GM18867 (cell line): Measurements from ENCODE around the gene DUSP22.
"Not testable (repeated sequence)": the region's sequence is repeated elsewhere in the genome, so short reads cannot be mapped to it uniquely, and the experiment has no call there.

Source experiments
- ATAC-seq: cut with Tn5 transposase; IDR thresholded peaks from one replicate; pipeline ENCODE4 v1.9.1; 2021; ENCODE audit warnings: mild to moderate bottlenecking, moderate library complexity; ENCODE audit not compliant: unreplicated experiment

The DUSP22 gene

GRCh38 chr6:377641-378020 lies 85.3 kb downstream of the DUSP22 start:
- ATAC-seq: not testable (repeated sequence)

- ATAC-seq: no peak
Measured at GRCh38 chr6:378090-378957, 86.0 kb downstream of the DUSP22 start.

- ATAC-seq: no peak
Measured at GRCh38 chr6:378958-379409, 86.7 kb downstream of the DUSP22 start.

DNA sequence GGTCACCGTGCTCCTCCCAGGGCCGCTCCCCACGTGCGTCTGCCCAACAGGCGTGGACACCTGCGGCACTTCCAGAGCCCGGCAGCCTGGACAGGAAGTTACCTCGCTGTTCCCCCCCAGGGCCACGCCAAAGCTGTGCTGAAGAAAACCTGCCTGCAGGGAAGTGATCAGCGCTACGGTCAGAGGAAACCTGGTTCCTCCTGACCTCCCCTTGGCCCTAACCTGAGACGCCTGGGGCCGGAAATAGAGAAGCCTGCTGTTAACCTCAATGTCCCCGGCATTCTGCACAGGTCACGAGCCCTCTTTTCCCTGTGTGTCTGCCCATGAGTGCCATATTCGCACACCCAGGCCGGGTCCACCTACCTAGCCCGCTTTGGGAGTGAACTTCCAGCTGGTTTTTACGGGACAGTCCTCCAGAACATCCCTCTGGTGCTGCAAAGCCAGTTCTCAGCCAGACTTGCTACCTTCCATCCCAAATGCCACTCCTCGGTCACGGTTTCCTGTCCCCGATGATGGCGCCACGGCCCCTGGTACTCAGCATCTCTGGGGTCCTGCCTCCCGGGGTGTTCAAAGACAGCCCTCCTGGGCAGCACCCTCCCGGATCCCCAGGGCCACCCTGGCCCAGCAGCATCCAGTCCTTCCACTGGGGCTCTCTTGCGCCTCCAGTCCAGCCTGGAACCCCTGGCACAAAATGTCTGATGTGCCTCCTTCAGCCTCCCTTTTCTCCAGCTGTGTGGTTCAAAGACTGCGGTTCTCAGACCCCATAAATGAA lies 87.3 kb downstream of the DUSP22 start:
- no peak for ATAC-seq

DNA sequence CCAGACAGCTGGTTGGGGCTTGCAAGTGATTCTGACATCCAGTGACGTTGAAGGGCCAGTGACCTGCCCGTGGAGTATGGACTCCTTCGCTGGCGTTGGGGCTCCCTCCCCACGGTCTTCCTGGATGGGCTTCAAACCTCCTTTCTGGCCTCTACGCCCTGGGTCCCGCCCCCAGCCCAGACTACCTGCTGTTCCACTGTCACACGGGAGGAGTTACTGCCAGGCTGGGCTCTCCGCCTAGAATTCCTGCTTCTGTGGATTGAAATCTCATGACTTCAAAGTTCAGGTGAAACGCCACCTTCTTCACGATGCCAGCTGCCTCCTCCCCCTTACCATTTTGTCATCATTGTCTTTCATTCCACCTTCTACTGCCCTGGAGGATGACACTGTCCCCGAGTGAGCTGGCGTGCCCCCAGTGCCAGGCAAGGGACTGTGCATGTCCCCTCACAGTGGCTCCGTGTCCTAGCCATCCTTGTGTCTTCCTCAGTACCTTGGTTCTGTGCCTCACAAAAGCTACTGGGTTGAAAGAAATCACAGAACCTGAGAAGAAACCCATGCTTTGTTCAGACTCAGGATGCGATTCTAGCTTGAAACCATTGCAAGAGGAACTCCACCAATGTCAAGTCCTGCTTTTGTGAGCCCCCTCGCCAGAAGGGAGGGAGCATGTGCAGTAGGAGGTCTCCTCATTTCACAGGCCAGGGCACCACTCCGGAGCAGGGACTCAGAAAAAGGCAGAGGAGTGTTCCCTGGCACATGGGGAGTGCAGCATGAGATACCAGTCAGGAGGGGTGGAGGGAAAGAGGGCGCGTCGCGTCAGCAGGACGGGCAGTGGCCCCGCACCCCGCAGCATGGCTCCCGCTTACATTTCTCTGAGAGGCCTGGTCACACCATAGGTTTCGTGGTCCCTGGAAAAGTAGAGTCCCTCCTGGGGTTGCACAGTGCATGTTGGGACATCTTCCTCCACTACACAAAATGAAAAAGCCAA lies 88.2 kb downstream of the DUSP22 start:
- no peak for ATAC-seq

GRCh38 chr6:381742-382461 lies 89.6 kb downstream of the DUSP22 start:
- ATAC-seq: no peak

DNA sequence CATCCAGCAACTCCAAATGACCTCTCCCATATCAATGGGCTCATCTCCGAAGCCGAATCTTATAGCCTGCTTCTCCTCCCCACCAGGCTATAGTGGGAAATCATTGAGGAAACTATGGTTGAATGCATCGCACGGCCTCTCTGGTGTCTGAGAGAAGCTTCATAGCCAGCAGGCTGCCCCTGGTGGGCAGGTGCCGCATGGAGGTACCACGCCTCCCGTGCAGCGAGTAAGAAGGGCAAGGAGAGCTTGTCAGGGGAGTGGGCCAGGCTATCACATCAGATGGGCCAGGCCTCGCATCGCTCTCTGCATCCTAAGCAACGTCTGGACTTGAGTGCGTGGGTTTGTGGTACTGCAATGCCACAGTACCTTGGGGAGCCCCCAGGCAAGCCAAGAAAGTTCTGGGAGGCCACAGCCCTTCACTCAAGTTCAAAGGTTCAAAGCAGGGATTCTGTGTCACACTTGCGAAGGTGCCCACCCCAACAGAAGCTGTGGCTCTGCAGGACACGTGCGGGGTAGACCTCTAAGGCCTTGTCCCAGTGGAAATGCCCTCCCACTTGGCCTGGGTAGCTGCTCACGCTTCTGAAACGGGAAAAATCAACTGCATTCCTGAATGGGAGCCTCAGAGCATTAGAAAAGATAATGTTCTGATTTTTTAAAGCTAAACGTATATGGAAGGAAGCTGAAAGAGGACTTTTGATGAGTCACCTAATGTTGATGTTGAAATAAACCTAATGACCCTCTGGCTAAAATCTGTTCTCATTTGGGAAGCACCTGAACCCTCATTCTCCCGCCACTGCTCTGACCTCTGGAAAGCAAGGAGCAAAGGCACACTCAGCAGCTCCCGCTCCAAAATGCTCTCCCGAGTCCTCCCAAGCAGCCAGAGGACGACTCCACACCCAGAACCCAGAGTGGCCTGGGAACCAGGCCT lies 90.9 kb downstream of the DUSP22 start:
- no peak for ATAC-seq

DNA sequence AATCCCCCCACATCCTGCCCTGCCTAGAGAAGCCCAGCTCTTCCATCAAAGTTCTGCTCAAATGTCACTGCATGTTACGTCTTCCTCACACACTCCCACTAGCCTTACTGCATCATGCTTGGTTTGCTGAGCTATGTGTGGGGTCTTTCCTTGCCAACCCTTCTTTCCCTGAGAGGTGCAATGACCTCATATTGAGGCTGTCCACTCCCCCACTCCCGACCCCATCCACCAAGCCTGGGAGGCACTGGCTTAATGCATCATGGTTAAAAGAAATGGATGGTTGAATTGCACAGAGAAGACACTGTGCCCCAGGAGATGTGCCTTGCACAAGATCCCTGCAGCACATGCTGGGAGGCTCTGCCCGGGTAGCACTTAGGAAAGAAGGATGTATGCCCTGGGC lies 91.6 kb downstream of the DUSP22 start:
- no peak for ATAC-seq

GRCh38 chr6:384898-385297 lies 92.6 kb downstream of the DUSP22 start:
- no peak for ATAC-seq

DNA sequence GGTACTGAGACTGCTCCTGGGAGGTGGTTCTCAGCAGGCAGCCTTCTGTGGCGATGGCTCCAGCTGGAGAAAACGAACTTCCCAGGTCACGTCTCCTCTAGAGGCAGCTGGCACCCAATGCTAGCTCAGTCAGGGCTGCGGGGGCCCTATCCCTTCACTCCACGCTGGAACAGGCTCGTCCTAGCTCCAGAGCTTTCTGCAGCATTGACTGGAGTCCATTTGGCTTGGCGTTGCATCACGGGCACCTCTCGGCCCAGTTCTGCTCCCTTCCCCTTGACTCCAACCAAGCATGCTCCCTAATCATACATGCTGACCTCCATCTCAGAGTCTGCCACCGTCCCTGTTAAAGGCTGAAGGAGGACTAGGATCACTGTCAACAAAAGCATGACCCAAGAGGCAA lies 93.3 kb downstream of the DUSP22 start:
- ATAC-seq: no peak

DNA sequence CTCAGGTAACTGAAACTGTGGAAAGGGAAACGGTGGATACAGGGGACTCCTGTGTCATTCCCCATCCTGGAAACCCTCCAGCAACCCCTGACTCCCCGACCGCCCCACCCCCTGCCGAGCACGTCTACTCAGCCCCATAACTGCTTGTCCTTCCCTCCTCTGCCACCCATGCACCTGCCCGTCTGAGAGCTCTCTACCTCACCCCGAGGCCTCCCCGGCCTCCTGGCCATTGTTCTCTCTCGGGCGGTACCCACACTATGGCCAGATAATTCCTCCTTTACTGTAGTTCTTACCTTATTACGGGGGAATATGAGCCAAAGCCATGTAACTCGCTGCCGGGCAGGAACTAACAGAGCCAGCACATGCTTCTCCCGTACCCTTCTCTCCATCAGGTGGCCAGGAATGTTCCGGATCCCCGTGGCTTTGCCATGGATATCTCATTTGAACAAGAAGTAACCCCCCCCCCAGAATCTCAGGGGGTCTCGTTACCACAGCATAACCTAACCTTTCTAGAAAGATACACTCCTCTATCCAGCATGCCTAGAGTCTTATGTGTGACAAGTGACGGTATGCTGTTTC lies 94.5 kb downstream of the DUSP22 start:
- no peak for ATAC-seq

DNA sequence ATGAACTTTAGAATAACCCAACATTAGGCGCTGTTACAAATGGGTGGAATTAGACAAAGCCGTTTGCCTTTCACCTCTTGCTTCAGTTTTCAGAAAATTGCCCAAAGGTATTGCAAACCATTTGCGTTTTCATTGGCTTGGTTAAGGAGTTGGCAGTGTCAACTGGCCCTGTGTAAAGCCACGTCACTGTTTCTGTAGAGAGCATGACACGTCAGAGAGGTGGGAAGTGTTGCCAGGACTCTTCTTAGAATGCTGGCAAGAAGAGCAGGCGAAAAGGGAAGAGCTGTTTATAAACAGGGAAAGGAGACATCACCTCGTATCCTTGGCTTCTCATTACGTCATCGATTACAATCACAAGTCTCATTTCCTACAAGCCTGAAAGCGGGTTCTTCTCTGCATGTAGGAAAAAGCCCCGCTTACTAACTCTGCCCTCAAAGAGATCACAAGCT lies 95.0 kb downstream of the DUSP22 start:
- ATAC-seq: no peak

DNA sequence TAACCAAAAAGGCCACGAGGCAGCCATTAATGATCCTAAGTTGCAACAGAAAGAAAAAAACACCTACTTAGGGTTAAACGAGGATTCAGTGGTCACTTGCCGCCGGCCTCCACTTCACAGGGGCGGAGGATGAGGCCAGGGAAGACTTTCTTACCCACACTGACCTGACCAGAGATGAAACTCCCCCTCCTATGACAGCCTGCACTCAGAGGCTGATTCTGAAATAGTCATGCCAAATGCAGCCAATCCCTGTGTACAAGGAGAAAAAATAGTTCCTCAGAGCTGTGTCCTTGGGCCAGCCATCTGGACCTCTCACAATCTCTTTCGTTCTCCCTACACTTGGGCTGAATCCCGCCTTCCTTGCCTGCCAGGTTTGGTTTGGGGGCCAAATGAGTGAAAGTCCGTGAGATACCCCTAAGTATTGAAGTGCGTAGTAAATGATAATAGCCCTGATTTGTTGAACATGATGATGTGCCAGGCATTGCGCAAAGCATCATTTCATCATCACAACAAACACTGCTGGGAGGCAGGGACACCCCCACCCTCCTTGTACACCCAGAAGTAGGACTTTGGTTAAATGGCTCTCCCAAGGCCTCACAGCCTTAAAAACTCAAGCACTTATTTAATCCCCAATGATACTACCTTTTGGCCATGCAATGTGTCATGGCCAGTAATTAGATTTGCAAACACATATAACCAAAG lies 96.1 kb downstream of the DUSP22 start:
- ATAC-seq: no peak

DNA sequence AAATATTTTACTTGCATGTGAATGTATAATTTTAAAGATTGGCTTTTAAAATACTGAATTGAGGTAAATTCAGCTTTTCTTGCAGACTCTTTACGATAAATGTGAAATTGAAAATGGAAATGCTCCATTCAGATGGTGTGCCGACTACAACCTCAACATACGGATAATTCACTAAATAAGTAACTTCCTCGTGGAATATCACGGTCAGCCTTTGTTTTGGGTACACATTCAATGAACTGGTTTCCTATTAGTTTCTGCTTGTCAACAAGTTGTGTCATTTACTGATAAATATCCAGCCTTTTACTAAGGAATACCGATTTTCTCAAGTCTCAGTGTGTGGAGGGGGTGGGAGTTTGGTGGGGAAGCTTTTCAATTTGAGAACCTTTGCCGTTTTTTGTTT lies 96.9 kb downstream of the DUSP22 start:
- no peak for ATAC-seq

DNA sequence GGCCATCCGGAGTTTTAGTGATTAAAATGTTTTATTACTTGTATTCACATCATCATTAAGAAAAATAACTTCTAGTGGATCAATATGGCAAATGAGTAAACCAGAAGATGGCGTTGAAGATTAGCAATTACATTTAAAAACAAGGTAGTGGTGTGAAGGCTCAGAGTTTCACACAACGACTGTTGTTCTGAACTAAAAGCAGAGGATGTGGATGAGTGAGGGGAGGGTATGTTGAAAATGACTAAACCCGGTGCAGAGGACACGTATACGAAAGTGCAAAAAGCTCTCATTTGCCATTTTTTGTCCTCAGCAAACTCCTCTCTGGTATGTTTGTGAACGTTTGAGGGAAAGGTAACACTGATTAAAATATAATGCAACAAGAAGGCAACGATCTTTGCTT lies 97.3 kb downstream of the DUSP22 start:
- peak; percentile 39 for ATAC-seq

GRCh38 chr6:390914-391558 lies 98.7 kb downstream of the DUSP22 start:
- peak; percentile 22 for ATAC-seq

DNA sequence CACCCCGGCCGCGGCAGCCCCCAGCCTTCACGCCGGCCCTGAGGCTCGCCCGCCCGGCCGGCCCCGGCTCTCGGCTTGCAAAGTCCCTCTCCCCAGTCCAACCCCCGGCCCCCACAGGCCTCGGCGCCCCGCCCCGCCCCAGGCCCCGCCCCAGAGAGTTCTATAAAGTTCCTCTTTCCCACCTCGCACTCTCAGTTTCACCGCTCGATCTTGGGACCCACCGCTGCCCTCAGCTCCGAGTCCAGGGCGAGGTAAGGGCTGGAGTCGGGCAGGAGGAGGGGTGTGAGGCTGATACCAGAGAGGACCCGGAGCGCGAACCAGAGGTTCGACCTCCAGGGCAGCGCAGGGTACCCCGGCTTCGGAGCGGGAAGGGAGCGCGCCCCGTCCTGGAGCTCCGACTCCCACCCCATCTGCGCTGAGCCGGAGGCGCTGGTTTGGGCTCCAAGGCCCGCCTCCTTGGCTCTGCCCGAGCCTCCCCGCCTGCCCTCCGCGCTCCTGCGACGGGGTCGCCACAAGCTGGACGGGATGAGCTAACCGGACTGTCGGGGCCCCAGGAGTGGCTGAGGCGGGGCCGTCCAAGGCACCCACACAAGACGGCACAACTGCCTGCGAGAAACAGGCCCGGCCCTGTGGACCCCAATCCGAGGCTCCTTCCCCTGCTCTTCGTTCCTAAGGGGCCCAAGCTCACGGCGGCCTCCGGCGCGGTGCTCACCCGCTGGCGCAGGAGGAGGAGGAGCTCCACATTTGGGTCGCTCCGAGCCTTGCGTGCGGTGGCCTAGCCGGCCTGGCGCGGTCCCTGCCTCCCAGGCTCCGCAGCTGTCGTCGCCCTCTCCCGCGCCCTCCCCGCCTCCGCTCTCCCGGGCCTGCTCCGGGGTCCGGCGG lies 99.5 kb downstream of the DUSP22 start, which contains the start of gene IRF4:
Gene IRF4, plus strand, starts transcription at position 194 of the 882 bp plus-strand sequence. CDS start 1,401 bp downstream, outside the sequence.
- peak; percentile 47 for ATAC-seq
